Prostate gland (tissue), 2 donors: ENCODE results near the gene SEPTIN2. TPM values are rescaled to one million over a fixed set of nuclear protein-coding genes. Genes with fewer than 3 reads are reported as not detected.

Experiments
- DNase-seq: peaks from one replicate; pipeline ENCODE4 v3.0.0-alpha.2; 2019; ENCODE audit warnings: low spot score
- H3K27ac ChIP-seq, 2 donors: fragments of 200-600 bp; sonication (generic); 2 replicates each; pipeline ENCODE4 v1.5.1; 2017 to 2019
- H3K27me3 ChIP-seq: fragments of 200-600 bp; sonication (generic); replicated peaks from 2 replicates; pipeline ENCODE4 v1.5.1; 2019; ENCODE audit not compliant: insufficient read depth
- H3K36me3 ChIP-seq, 2 donors: fragments of 200-600 bp; sonication (generic); 1 replicate in 1 of 2; 2 replicates in 1 of 2; pipeline versions ENCODE4 v1.5.1 to v1.8.1; 2017 to 2019
- H3K4me1 ChIP-seq: fragments of 200-600 bp; sonication (generic); replicated peaks from 2 replicates; pipeline ENCODE4 v1.5.1; 2019
- H3K4me3 ChIP-seq, 2 donors: fragments of 200-600 bp; sonication (generic); 2 replicates each; pipeline ENCODE4 v1.5.1; 2017 to 2019
- H3K9me3 ChIP-seq: fragments of 200-600 bp; sonication (generic); 2 replicates; pipeline ENCODE4 v1.5.1; 2017
- CTCF ChIP-seq, 4 experiments: fragments of 200-600 bp in 2 of 4; fragments of 450-650 bp in 2 of 4; sonication (generic) in 2 of 4; IDR thresholded peaks; 1 replicate in 3 of 4; 2 replicates in 1 of 4; pipeline ENCODE4 v1.5.1; 2016 to 2019; ENCODE audit warnings: antibody characterized with exemption in 4 of 4, mild to moderate bottlenecking in 2 of 4, moderate library complexity in 2 of 4
- POLR2A ChIP-seq: fragments of 450-650 bp; IDR thresholded peaks from one replicate; pipeline ENCODE4 v1.6.1; 2016; ENCODE audit warnings: antibody characterized with exemption, mild to moderate bottlenecking
- POLR2AphosphoS5 ChIP-seq: sonication (generic); formaldehyde crosslinking; IDR thresholded peaks from one replicate; pipeline ENCODE4 v1.6.1; 2017; ENCODE audit warnings: antibody characterized with exemption
- WGBS: methylation state at CpG from one replicate; pipeline ENCODE4 v1.1.5; 2018; 5-methylcytosine and 5-hydroxymethylcytosine counted together
- intact Hi-C: fragments of 100-400 bp; cut with DNase I; formaldehyde crosslinking; loops from one replicate; pipeline ENCODE4 v1.14.2; 2022
- total RNA-seq, 2 donors: library from RNA; depleted of rRNA; stranded (reverse); fragments of >200 nt; gene quantifications; one replicate each; pipeline ENCODE4 v1.1.0, GENCODE V29; 2016

SEPTIN2 gene
- total RNA-seq: 100 to 1,000 TPM; 202 to 284 TPM

- intact Hi-C loops: loop anchor here (1.0 to 10.0 kb wide), 4 partner anchors 40 to 319 kb away; partner anchors contain the start of genes ATG4B, FARP2, STK25 and THAP4
- peak within 1 kb of the TSS; percentile 88 to 92 for H3K4me3 ChIP-seq
- peak; percentile 32 for DNase-seq
- H3K27ac ChIP-seq: peak within 1 kb of the TSS; percentile 98
- H3K27me3 ChIP-seq: no peaks in the 10 kb centered on the region
- H3K9me3 ChIP-seq: no peaks in the 10 kb centered on the region
- under 1% methylated on average over 36 of the region's 75 CpGs for WGBS
- TF ChIP-seq POLR2AphosphoS5 (peak; percentile 12), POLR2A (peak; percentile 85), CTCF (IDR thresholded peaks at IDR 0.05) (no peak)
- no peaks in the 10 kb centered on the region for H3K36me3 ChIP-seq
- peaks cover 3% of the 10 kb centered on the region for H3K4me1 ChIP-seq
Measured at GRCh38 chr2:241315879-241316631, at the start of gene SEPTIN2. Gene SEPTIN2, plus strand, starts transcription at chr2:241315925. Its CDS starts 8,308 bp downstream, at chr2:241324233.

- 80% methylated on average over 12 of the region's 12 CpGs for WGBS
- intact Hi-C loops: no loop called here
- TF ChIP-seq CTCF (IDR thresholded peaks at IDR 0.05) (no peak), POLR2AphosphoS5 (no peak), POLR2A (no peak)
- Histone ChIP-seq H3K4me1 (peaks cover 9% of the 10 kb centered on the region), H3K4me3 (no peak overlapping the region), H3K9me3 (no peaks in the 10 kb centered on the region), H3K36me3 (peaks cover 12 to 22% of the 10 kb centered on the region in 2 donors), H3K27ac (no peak overlapping the region), H3K27me3 (no peaks in the 10 kb centered on the region)
- no peak for DNase-seq
Measured at GRCh38 chr2:241267249-241268067, 48.3 kb upstream of the SEPTIN2 start.

- H3K36me3 ChIP-seq: peaks cover 9 to 13% of the 10 kb centered on the region in 2 donors
- peaks cover 9% of the 10 kb centered on the region for H3K4me1 ChIP-seq
- no peak for DNase-seq
- no peak overlapping the region for H3K27ac ChIP-seq
- H3K4me3 ChIP-seq: no peak overlapping the region
- H3K9me3 ChIP-seq: no peaks in the 10 kb centered on the region
- 67% methylated on average over 7 of the region's 7 CpGs for WGBS
- no peak for TF ChIP-seq POLR2A
- no peak for TF ChIP-seq CTCF (IDR thresholded peaks at IDR 0.05)
- no peak for TF ChIP-seq POLR2AphosphoS5
- no peaks in the 10 kb centered on the region for H3K27me3 ChIP-seq
- intact Hi-C loops: no loop called here
Measured at GRCh38 chr2:241268306-241268705, 47.4 kb upstream of the SEPTIN2 start.

DNA sequence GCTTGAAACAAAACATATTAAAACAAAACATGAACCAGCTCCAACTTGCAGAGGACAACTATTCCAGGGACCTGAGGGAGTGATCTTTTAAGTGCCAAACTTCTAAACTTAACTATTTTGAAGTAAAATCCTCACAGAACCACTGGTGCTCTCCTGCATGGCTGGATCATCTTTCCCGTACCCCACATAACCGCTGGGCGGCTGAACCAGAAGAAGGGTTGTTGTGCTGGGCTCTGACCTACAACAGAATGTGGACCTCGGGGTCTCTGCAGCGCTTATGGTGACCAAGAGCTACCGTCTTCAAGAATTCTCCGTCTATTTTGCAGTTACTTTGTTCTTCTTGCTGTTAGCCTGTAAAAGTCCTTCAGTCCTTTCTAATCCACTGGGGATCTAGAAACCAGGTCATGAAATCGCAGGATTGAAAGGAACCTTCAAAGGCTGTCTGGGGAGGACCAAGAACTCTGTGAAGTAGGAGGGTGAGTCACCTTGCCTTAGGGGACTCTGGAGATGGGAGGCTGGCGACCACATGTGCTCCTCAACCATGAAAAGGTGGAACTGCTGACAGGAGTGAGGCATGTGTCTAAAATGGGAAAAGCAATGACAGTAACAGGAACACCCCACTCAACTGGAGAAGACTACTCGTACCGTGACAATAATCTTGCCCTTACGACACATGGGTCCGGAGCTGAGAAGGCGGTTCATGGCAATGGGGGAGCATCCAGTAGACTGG lies 46.8 kb upstream of the SEPTIN2 start:
- 74% methylated on average over 14 of the region's 14 CpGs for WGBS
- Histone ChIP-seq H3K4me3 (no peak overlapping the region), H3K4me1 (peaks cover 9% of the 10 kb centered on the region), H3K9me3 (no peaks in the 10 kb centered on the region), H3K27me3 (no peaks in the 10 kb centered on the region), H3K36me3 (peaks cover 8 to 9% of the 10 kb centered on the region in 2 donors), H3K27ac (no peak overlapping the region)
- intact Hi-C loops: no loop called here
- no peak for DNase-seq
- TF ChIP-seq CTCF (IDR thresholded peaks at IDR 0.05) (no peak), POLR2AphosphoS5 (no peak), POLR2A (no peak)
